Liver (tissue), 9 donors: ENCODE data around the gene CLMN. TPM values are rescaled to one million over a fixed set of nuclear protein-coding genes. Genes with fewer than 3 reads are reported as not detected.

Experiments used
- DNase-seq: peaks from one replicate; pipeline ENCODE4 v3.0.0-alpha.2; 2017; ENCODE audit warnings: low spot score
- H3K27ac ChIP-seq, 2 donors: one replicate each; pipeline ENCODE4 v1.7.0; 2013; ENCODE audit warnings: inconsistent platforms in 2 of 2, low read length in 2 of 2, control low read depth in 1 of 2, low read depth in 1 of 2, mild to moderate bottlenecking in 1 of 2
- H3K27me3 ChIP-seq, 4 donors: one replicate each; pipeline versions ENCODE4 v1.6.1 to v1.7.0; 2013; ENCODE audit warnings: low read length in 3 of 4, inconsistent platforms in 1 of 4, mild to moderate bottlenecking in 1 of 4, moderate library complexity in 1 of 4; ENCODE audit not compliant: control insufficient read depth in 4 of 4, insufficient read depth in 4 of 4
- H3K36me3 ChIP-seq, 4 donors: one replicate each; pipeline versions ENCODE4 v1.6.1 to v1.7.0; 2013; ENCODE audit warnings: low read length in 3 of 4, mild to moderate bottlenecking in 3 of 4, low read depth in 1 of 4, moderate library complexity in 1 of 4; ENCODE audit not compliant: control insufficient read depth in 4 of 4, insufficient read depth in 3 of 4
- H3K4me1 ChIP-seq, 4 donors: one replicate each; pipeline versions ENCODE4 v1.6.1 to v1.7.0; 2013; ENCODE audit warnings: low read length in 3 of 4, mild to moderate bottlenecking in 3 of 4, moderate library complexity in 1 of 4; ENCODE audit not compliant: control insufficient read depth in 4 of 4, insufficient read depth in 4 of 4
- H3K4me3 ChIP-seq, 3 donors: one replicate each; pipeline versions ENCODE4 v1.6.1 to v1.7.0; 2013; ENCODE audit warnings: low read length in 3 of 3, control low read depth in 1 of 3, low read depth in 1 of 3, mild to moderate bottlenecking in 1 of 3
- H3K9ac ChIP-seq, 2 donors: one replicate each; pipeline ENCODE4 v1.7.0; 2013; ENCODE audit warnings: low read length in 2 of 2, mild to moderate bottlenecking in 2 of 2, moderate library complexity in 2 of 2, control low read depth in 1 of 2, low read depth in 1 of 2
- H3K9me3 ChIP-seq, 4 donors: one replicate each; pipeline versions ENCODE4 v1.6.1 to v1.7.0; 2013; ENCODE audit warnings: low read length in 3 of 4; ENCODE audit not compliant: control insufficient read depth in 4 of 4
- ATF3 ChIP-seq: IDR thresholded peaks from 2 replicates; pipeline ENCODE4 v1.6.1; 2016; ENCODE audit warnings: antibody characterized with exemption
- CTCF ChIP-seq: fragments of 150-350 bp; IDR thresholded peaks from 2 replicates; pipeline ENCODE4 v1.5.1; 2017; ENCODE audit warnings: improper control_type of control experiment, low read depth, low read length; ENCODE audit not compliant: missing input control
- EGR1 ChIP-seq, 2 donors: IDR thresholded peaks; 2 replicates each; pipeline ENCODE4 v1.6.1; 2016 to 2018; ENCODE audit warnings: antibody characterized with exemption in 2 of 2, low read depth in 2 of 2
- FOXA1 ChIP-seq: IDR thresholded peaks from 2 replicates; pipeline ENCODE4 v1.6.1; 2016; ENCODE audit warnings: antibody characterized with exemption
- FOXA2 ChIP-seq: IDR thresholded peaks from 2 replicates; pipeline ENCODE4 v1.6.1; 2016; ENCODE audit warnings: antibody characterized with exemption
- HNF4A ChIP-seq, 2 donors: conservative IDR thresholded peaks; 2 replicates each; pipeline ENCODE4 v1.6.1; 2016; ENCODE audit warnings: antibody characterized with exemption in 2 of 2, mild to moderate bottlenecking in 2 of 2
- HNF4G ChIP-seq: IDR thresholded peaks from 2 replicates; pipeline ENCODE4 v1.6.1; 2016; ENCODE audit warnings: antibody characterized with exemption
- JUND ChIP-seq, 2 donors: IDR thresholded peaks; 2 replicates each; pipeline ENCODE4 v1.6.1; 2016; ENCODE audit warnings: antibody characterized with exemption in 2 of 2
- MAX ChIP-seq: IDR thresholded peaks from 2 replicates; pipeline ENCODE4 v1.6.1; 2016; ENCODE audit warnings: antibody characterized with exemption
- NR2F2 ChIP-seq: IDR thresholded peaks from 2 replicates; pipeline ENCODE4 v1.6.1; 2016; ENCODE audit warnings: antibody characterized with exemption
- RAD21 ChIP-seq, 2 donors: IDR thresholded peaks; 2 replicates each; pipeline ENCODE4 v1.6.1; 2016; ENCODE audit warnings: antibody characterized with exemption in 2 of 2, mild to moderate bottlenecking in 2 of 2
- REST ChIP-seq: IDR thresholded peaks from 2 replicates; pipeline ENCODE4 v1.6.1; 2016; ENCODE audit warnings: antibody characterized with exemption, mild to moderate bottlenecking
- RXRA ChIP-seq, 2 donors: IDR thresholded peaks; 2 replicates each; pipeline ENCODE4 v1.6.1; 2017 to 2018; ENCODE audit warnings: antibody characterized with exemption in 2 of 2, mild to moderate bottlenecking in 1 of 2
- TAF1 ChIP-seq: conservative IDR thresholded peaks from 2 replicates; pipeline ENCODE4 v1.6.1; 2016; ENCODE audit warnings: antibody characterized with exemption, mild to moderate bottlenecking
- YY1 ChIP-seq: IDR thresholded peaks from 2 replicates; pipeline ENCODE4 v1.6.1; 2016; ENCODE audit warnings: antibody characterized with exemption, mild to moderate bottlenecking
- ZBTB33 ChIP-seq: IDR thresholded peaks from 2 replicates; pipeline ENCODE4 v1.6.1; 2016; ENCODE audit warnings: antibody characterized with exemption
- WGBS: extraction: QIAGEN DNeasy Blood & Tissue Kit; methylation state at CpG from one replicate; pipeline ENCODE4 v1.1.7; 2013; 5-methylcytosine and 5-hydroxymethylcytosine counted together
- polyA plus RNA-seq, 2 donors: library from polyadenylated mRNA; stranded (reverse) in 1 of 2; unstranded in 1 of 2; fragments of 200-250 nt in 1 of 2; fragments of >200 nt in 1 of 2; fragmentation: Nextera tagmentation in 1 of 2; extraction: Ambion mirVana in 1 of 2; gene quantifications; one replicate each; pipeline versions ENCODE4 v1.2.1 to v1.2.3, GENCODE V29; 2013 to 2015
- total RNA-seq, 2 donors: library from RNA; depleted of rRNA; stranded (reverse); fragments of >200 nt; gene quantifications; one replicate each; pipeline ENCODE4 v1.2.3, GENCODE V29; 2014
- donor health status: healthy.
- donor health status: healthy.
- donor health status: healthy.
- donor health status: healthy.
- donor health status: healthy.

Gene CLMN
- total and polyA plus RNA-seq, 4 donors: 6.0 to 41.1 (median 24.1) TPM

- Histone ChIP-seq H3K9me3 (no peaks in the 10 kb centered on the region), H3K9ac (no peak overlapping the region), H3K4me1 (peaks cover 0 to 4% (median 1%) of the 10 kb centered on the region in 4 donors), H3K4me3 (no peak overlapping the region), H3K27ac (no peak overlapping the region), H3K36me3 (peaks cover 0 to 16% (median 3%) of the 10 kb centered on the region in 4 donors), H3K27me3 (no peaks in the 10 kb centered on the region)
- no peak for DNase-seq
- TF ChIP-seq ATF3 (no peak), FOXA1 (no peak), RXRA (IDR thresholded peaks at IDR 0.05) (no peak), ZBTB33 (no peak), EGR1 (IDR thresholded peaks at IDR 0.05; ENCODE audit: low read depth in 2 of 2) (no peak), YY1 (no peak), HNF4G (no peak), RAD21 (IDR thresholded peaks at IDR 0.05) (no peak), JUND (IDR thresholded peaks at IDR 0.05) (no peak), HNF4A (conservative IDR thresholded peaks at IDR 0.05) (no peak), MAX (no peak), REST (no peak), TAF1 (no peak)
- 97% methylated on average over 2 of the region's 2 CpGs for WGBS
These were observed 186.4 kb downstream of the CLMN start for GRCh38 chr14:95133282-95133681.

GRCh38 chr14:95132760-95133159 lies 186.9 kb downstream of the CLMN start:
- no peaks in the 10 kb centered on the region for H3K27me3 ChIP-seq
- H3K9me3 ChIP-seq: no peaks in the 10 kb centered on the region
- peaks cover 1 to 5% (median 3%) of the 10 kb centered on the region in 4 donors for H3K4me1 ChIP-seq
- WGBS: 95% methylated on average over 5 of the region's 5 CpGs
- TF ChIP-seq CTCF: no peak
- TF ChIP-seq MAX: no peak
- TF ChIP-seq NR2F2: no peak
- no peak for TF ChIP-seq ZBTB33
- no peak for TF ChIP-seq RAD21 (IDR thresholded peaks at IDR 0.05)
- TF ChIP-seq TAF1: no peak
- TF ChIP-seq EGR1 (IDR thresholded peaks at IDR 0.05; ENCODE audit: low read depth in 2 of 2): no peak
- no peak for TF ChIP-seq FOXA1
- TF ChIP-seq HNF4A (conservative IDR thresholded peaks at IDR 0.05): no peak
- TF ChIP-seq YY1: no peak
- no peak for TF ChIP-seq ATF3
- TF ChIP-seq FOXA2: no peak
- no peak for DNase-seq
- no peak overlapping the region for H3K4me3 ChIP-seq
- no peak overlapping the region for H3K9ac ChIP-seq
- H3K36me3 ChIP-seq: peaks cover 0 to 16% (median 3%) of the 10 kb centered on the region in 4 donors
- H3K27ac ChIP-seq: no peak overlapping the region
